HepG2 (cell line): ENCODE results near the gene PTPN14. TPM values are rescaled to one million over a fixed set of nuclear protein-coding genes. Genes with fewer than 3 reads are reported as not detected.

Experiments used
- ATAC-seq: fragments of 200-7000 bp; cut with Tn5 transposase; 3 replicates; pipeline ENCODE4 v1.9.1; 2020; ENCODE audit warnings: mild to moderate bottlenecking, moderate library complexity
- BruUV-seq: library from RNA; stranded (reverse); fragments of 400-500 nt; replicated peaks from 2 replicates; lab custom pipeline; 2021; lab: Mats Ljungman, UMichigan
- CTCF ChIA-PET: fragments of 300-600 bp; formaldehyde crosslinking; extraction: SDS; loops from one replicate; lab custom pipeline; 2021; ENCODE audit warnings: low total read pairs, inconsistent platforms, low intra/inter-chr PET ratio; lab: Yijun Ruan, JAX
- POLR2A ChIA-PET: fragments of 350-600 bp; sonication (Branson Sonifier 250); formaldehyde crosslinking; loops from one replicate; lab custom pipeline; 2020; ENCODE audit warnings: antibody characterized with exemption, inconsistent platforms; lab: Yijun Ruan, JAX
- DNase-seq: peaks from one replicate; pipeline ENCODE4 v3.0.0-alpha.2; 2015; ENCODE audit warnings: low spot score
- FAIRE-seq: peaks from 3 replicates; lab custom pipeline; 2011; peaks lifted over from hg19 to GRCh38; lab: Jason Lieb, UNC
- H2AFZ ChIP-seq: one replicate; pipeline ENCODE4 v1.6.1; 2011; ENCODE audit warnings: low read length, inconsistent platforms
- H3K27ac ChIP-seq: fragments of 300-600 bp; 3 replicates; pipeline ENCODE4 v1.8.0; 2011; ENCODE audit warnings: mixed run types, mild to moderate bottlenecking, mixed read lengths, low read length, inconsistent platforms; ENCODE audit not compliant: insufficient read depth; ENCODE audit errors: extremely low read length
- H3K27me3 ChIP-seq, 2 experiments: fragments of 200-600 bp in 1 of 2; 2 replicates in 1 of 2; 3 replicates in 1 of 2; pipeline versions ENCODE4 v1.6.0 to v1.8.0; 2011; ENCODE audit warnings: low read length in 2 of 2, mild to moderate bottlenecking in 2 of 2, moderate library complexity in 2 of 2, inconsistent platforms in 1 of 2; ENCODE audit not compliant: insufficient read depth in 2 of 2, control insufficient read depth in 1 of 2
- H3K36me3 ChIP-seq, 2 experiments: fragments of 200-600 bp in 1 of 2; replicated peaks in 1 of 2; 2 replicates in 1 of 2; 3 replicates in 1 of 2; pipeline versions ENCODE4 v1.5.1 to v1.8.0; 2011; ENCODE audit warnings: low read length in 2 of 2, inconsistent platforms in 1 of 2; ENCODE audit not compliant: insufficient read depth in 2 of 2, control insufficient read depth in 1 of 2
- H3K4me1 ChIP-seq: 2 replicates; pipeline ENCODE4 v1.5.1; 2012; ENCODE audit warnings: low read length, inconsistent platforms; ENCODE audit not compliant: insufficient read depth
- H3K4me2 ChIP-seq: 2 replicates; pipeline ENCODE4 v1.6.0; 2011; ENCODE audit warnings: low read depth, low read length, inconsistent platforms
- H3K4me3 ChIP-seq, 3 experiments: fragments of 200-600 bp in 1 of 3; sonication (generic), shearing (Covaris generic) in 1 of 3; replicated peaks in 1 of 3; 2 replicates each; pipeline ENCODE4 v1.5.1; 2011 to 2016; ENCODE audit warnings: low read length in 3 of 3, inconsistent platforms in 2 of 3, low read depth in 2 of 3, mild to moderate bottlenecking in 2 of 3, control low read depth in 1 of 3, mixed read lengths in 1 of 3; ENCODE audit not compliant: insufficient read depth in 1 of 3
- H3K79me2 ChIP-seq: one replicate; pipeline ENCODE4 v1.6.1; 2011; ENCODE audit warnings: low read length, inconsistent platforms; ENCODE audit not compliant: insufficient read depth
- H3K9ac ChIP-seq: 2 replicates; pipeline ENCODE4 v1.6.0; 2011; ENCODE audit warnings: mild to moderate bottlenecking, low read depth, low read length, inconsistent platforms; ENCODE audit not compliant: insufficient read depth
- H3K9me3 ChIP-seq: 2 replicates; pipeline ENCODE4 v1.5.1; 2012; ENCODE audit warnings: mild to moderate bottlenecking, low read length
- H4K20me1 ChIP-seq: 2 replicates; pipeline ENCODE4 v1.6.0; 2011; ENCODE audit warnings: inconsistent platforms, mild to moderate bottlenecking, low read length, moderate library complexity; ENCODE audit not compliant: insufficient read depth
- BORCS8-MEF2B ChIP-seq: sonication (generic); formaldehyde crosslinking; IDR thresholded peaks from 2 replicates; pipeline ENCODE4 v1.8.0; 2022; ENCODE audit warnings: mild to moderate bottlenecking, missing genetic modification reagents
- MAF1 ChIP-seq: sonication (generic); formaldehyde crosslinking; IDR thresholded peaks from 2 replicates; pipeline ENCODE4 v1.5.0; 2020; ENCODE audit warnings: missing genetic modification reagents, borderline replicate concordance
- ZNF337 ChIP-seq: sonication (generic); formaldehyde crosslinking; IDR thresholded peaks from 2 replicates; pipeline ENCODE4 v1.5.1; 2020; ENCODE audit warnings: missing genetic modification reagents, low read depth, mild to moderate bottlenecking, borderline replicate concordance
- ZNF7 ChIP-seq: IDR thresholded peaks from 2 replicates; pipeline ENCODE4 v1.6.1; 2016; ENCODE audit warnings: missing biosample characterization, missing genetic modification reagents
- whole genome bisulfite sequencing: methylation state at CpG from one replicate; pipeline ENCODE4 v1.1.6; 2017; ENCODE audit warnings: low lambda C conversion rate; 5-methylcytosine and 5-hydroxymethylcytosine counted together
- in situ Hi-C: cut with HindIII; loops from 2 replicates; pipeline ENCODE4 v1.10.0; 2017; ENCODE audit warnings: low pct_unique_long_range_greater_than_20kb; ENCODE audit not compliant: extremely low pct_ligation_motif_present
- intact Hi-C: fragments of 100-400 bp; cut with micrococcal nuclease; formaldehyde crosslinking; loops from one replicate; pipeline ENCODE4 v1.10.0; 2022; ENCODE audit not compliant: unreplicated experiment
- polyA plus RNA-seq, 8 experiments: library from polyadenylated mRNA; depleted of rRNA in 3 of 8; stranded (reverse) in 7 of 8; unstranded in 1 of 8; fragments of >200 nt; fragmentation: Illumina TruSeq in 4 of 8; extraction: Trizol in 4 of 8; gene quantifications; 2 replicates each; pipeline versions ENCODE4 v1.2.1 to v1.2.3, GENCODE V29; 2011 to 2016; ENCODE audit warnings: low read depth in 4 of 8, missing spikeins in 1 of 8, mixed read lengths in 1 of 8; ENCODE audit not compliant: insufficient read depth in 1 of 8
- total RNA-seq, 5 experiments: library from RNA; depleted of rRNA; stranded (reverse); fragments of >200 nt; fragmentation: Illumina TruSeq; extraction: Trizol; gene quantifications; 2 replicates each; pipeline ENCODE4 v1.2.3, GENCODE V29; 2016; ENCODE audit warnings: low read depth in 1 of 5
- TF ChIP-seq, protein P1 (sequence below): sonication (generic); formaldehyde crosslinking; IDR thresholded peaks from 2 replicates; pipeline ENCODE4 v1.4.0; 2020; ENCODE audit warnings: mild to moderate bottlenecking, missing genetic modification reagents, borderline replicate concordance
- TF ChIP-seq, protein P2 (sequence below): sonication (generic); formaldehyde crosslinking; IDR thresholded peaks from 2 replicates; pipeline ENCODE4 v1.4.0; 2020; ENCODE audit warnings: missing genetic modification reagents

Gene PTPN14
- total and polyA plus RNA-seq, 2 of the 13 experiments (the other 11 are each of a cell fraction or from before 2014, with no cell fraction given), result 3.9 to 4.7 TPM

DNA sequence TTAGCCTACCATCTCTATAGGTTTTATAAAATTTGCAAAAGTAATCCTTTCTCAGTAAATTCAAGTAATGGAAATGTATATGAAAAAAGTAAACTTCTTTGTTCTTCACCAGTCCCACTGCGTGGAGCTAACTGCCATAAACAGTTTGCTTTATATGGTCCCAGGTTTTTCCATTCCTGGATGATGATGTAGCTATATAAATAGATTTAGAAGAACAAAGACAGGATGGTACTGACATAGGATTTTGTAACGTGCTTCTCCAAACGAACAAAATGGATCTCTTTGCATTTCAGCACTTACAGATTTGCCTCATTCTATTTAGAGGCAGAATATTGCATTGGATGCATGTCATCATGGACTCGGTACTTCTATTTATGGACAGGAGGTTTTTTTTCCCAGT, 213.2 kb downstream of the PTPN14 start:
- Histone ChIP-seq H3K9me3 (no peaks in the 10 kb centered on the region), H3K4me1 (no peaks in the 10 kb centered on the region), H3K36me3 (peaks cover 14 to 41% of the 10 kb centered on the region in 2 experiments), H3K4me2 (no peak overlapping the region), H3K27ac (no peak overlapping the region), H3K4me3 (no peak overlapping the region), H4K20me1 (no peaks in the 10 kb centered on the region; the same call in 1 of the 2 replicates), H3K27me3 (no peaks in the 10 kb centered on the region), H2AFZ (no peak overlapping the region), H3K9ac (no peak overlapping the region), H3K79me2 (no peaks in the 10 kb centered on the region)
- TF ChIP-seq MAF1 (CRISPR knock-in tag) (no peak), ZNF337 (CRISPR knock-in tag) (no peak), BORCS8-MEF2B (CRISPR knock-in tag) (no peak), ZNF7 (CRISPR knock-in tag) (no peak)
- TF ChIP-seq, protein P1, sequence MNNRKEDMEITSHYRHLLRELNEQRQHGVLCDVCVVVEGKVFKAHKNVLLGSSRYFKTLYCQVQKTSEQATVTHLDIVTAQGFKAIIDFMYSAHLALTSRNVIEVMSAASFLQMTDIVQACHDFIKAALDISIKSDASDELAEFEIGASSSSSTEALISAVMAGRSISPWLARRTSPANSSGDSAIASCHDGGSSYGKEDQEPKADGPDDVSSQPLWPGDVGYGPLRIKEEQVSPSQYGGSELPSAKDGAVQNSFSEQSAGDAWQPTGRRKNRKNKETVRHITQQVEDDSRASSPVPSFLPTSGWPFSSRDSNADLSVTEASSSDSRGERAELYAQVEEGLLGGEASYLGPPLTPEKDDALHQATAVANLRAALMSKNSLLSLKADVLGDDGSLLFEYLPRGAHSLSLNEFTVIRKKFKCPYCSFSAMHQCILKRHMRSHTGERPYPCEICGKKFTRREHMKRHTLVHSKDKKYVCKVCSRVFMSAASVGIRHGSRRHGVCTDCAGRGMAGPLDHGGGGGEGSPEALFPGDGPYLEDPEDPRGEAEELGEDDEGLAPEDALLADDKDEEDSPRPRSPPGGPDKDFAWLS (CRISPR knock-in tag), result no peak
- TF ChIP-seq, protein P2, sequence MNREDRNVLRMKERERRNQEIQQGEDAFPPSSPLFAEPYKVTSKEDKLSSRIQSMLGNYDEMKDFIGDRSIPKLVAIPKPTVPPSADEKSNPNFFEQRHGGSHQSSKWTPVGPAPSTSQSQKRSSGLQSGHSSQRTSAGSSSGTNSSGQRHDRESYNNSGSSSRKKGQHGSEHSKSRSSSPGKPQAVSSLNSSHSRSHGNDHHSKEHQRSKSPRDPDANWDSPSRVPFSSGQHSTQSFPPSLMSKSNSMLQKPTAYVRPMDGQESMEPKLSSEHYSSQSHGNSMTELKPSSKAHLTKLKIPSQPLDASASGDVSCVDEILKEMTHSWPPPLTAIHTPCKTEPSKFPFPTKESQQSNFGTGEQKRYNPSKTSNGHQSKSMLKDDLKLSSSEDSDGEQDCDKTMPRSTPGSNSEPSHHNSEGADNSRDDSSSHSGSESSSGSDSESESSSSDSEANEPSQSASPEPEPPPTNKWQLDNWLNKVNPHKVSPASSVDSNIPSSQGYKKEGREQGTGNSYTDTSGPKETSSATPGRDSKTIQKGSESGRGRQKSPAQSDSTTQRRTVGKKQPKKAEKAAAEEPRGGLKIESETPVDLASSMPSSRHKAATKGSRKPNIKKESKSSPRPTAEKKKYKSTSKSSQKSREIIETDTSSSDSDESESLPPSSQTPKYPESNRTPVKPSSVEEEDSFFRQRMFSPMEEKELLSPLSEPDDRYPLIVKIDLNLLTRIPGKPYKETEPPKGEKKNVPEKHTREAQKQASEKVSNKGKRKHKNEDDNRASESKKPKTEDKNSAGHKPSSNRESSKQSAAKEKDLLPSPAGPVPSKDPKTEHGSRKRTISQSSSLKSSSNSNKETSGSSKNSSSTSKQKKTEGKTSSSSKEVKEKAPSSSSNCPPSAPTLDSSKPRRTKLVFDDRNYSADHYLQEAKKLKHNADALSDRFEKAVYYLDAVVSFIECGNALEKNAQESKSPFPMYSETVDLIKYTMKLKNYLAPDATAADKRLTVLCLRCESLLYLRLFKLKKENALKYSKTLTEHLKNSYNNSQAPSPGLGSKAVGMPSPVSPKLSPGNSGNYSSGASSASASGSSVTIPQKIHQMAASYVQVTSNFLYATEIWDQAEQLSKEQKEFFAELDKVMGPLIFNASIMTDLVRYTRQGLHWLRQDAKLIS, result no peak
- ChIA-PET POLR2A (no interaction called here), CTCF (no interaction called here)
- WGBS, result 95% methylated on average over 4 of the region's 4 CpGs
- in situ Hi-C loops (loop anchor here (10.0 kb wide), 1 partner anchor 247 kb away; no protein-coding TSS in a partner anchor), intact Hi-C loops (loop anchor here (10.0 kb wide), 1 partner anchor 1187 kb away; no protein-coding TSS in a partner anchor)
- DNase-seq, result no peak
- no peak for FAIRE-seq
- ATAC-seq, result no peak
- no TSS peak for BruUV-seq
